Transverse colon (tissue), 4 donors: ENCODE measurements around the gene PAX5. TPM values are rescaled to one million over a fixed set of nuclear protein-coding genes. Genes with fewer than 3 reads are reported as not detected.

ENCODE experiments used
- DNase-seq: peaks from one replicate; pipeline ENCODE4 v3.0.0-alpha.2; 2019
- H3K27ac ChIP-seq, 4 donors: fragments of 200-600 bp; sonication (generic); 2 replicates each; pipeline ENCODE4 v1.5.1; 2016 to 2018; ENCODE audit warnings: inconsistent platforms in 4 of 4
- H3K27me3 ChIP-seq: fragments of 200-600 bp; sonication (generic); 2 replicates; pipeline ENCODE4 v1.5.1; 2017; ENCODE audit warnings: inconsistent platforms
- H3K36me3 ChIP-seq, 4 donors: fragments of 200-600 bp; sonication (generic); 2 replicates each; pipeline ENCODE4 v1.5.1; 2017 to 2019; ENCODE audit warnings: inconsistent platforms in 4 of 4
- H3K4me1 ChIP-seq, 4 donors: fragments of 200-600 bp; sonication (generic); 2 replicates each; pipeline ENCODE4 v1.5.1; 2017 to 2020; ENCODE audit warnings: inconsistent platforms in 4 of 4
- H3K4me3 ChIP-seq, 4 donors: fragments of 200-600 bp; sonication (generic); 1 replicate in 1 of 4; 2 replicates in 3 of 4; pipeline versions ENCODE4 v1.5.1 to v1.6.1; 2017 to 2019; ENCODE audit warnings: inconsistent platforms in 4 of 4
- H3K9me3 ChIP-seq, 2 donors: fragments of 200-600 bp; sonication (generic); 2 replicates each; pipeline ENCODE4 v1.5.1; 2017 to 2019; ENCODE audit warnings: inconsistent platforms in 2 of 2
- EP300 ChIP-seq: sonication (generic); formaldehyde crosslinking; IDR thresholded peaks from one replicate; pipeline ENCODE4 v1.6.1; 2017; ENCODE audit warnings: antibody characterized with exemption, low read depth
- POLR2A ChIP-seq: fragments of 450-650 bp; IDR thresholded peaks from one replicate; pipeline ENCODE4 v1.6.1; 2016; ENCODE audit warnings: antibody characterized with exemption, mild to moderate bottlenecking, moderate library complexity
- POLR2AphosphoS5 ChIP-seq, 3 donors: sonication (generic); formaldehyde crosslinking; IDR thresholded peaks; one replicate each; pipeline ENCODE4 v1.6.1; 2016; ENCODE audit warnings: antibody characterized with exemption in 3 of 3
- WGBS, 2 donors: methylation state at CpG; one replicate each; pipeline ENCODE4 v1.1.5; 2018; ENCODE audit warnings: low coverage in 1 of 2; 5-methylcytosine and 5-hydroxymethylcytosine counted together
- in situ Hi-C, 4 donors: fragments of 200-750 bp; cut with MboI; loops; one replicate each; pipeline versions ENCODE4 v1.15.0 to v1.15.1; 2017; ENCODE audit warnings: low sequenced_read_pairs in 3 of 4, low pct_ligation_motif_present in 1 of 4, low pct_unique_long_range_greater_than_20kb in 1 of 4
- intact Hi-C: fragments of 100-400 bp; cut with DNase I; formaldehyde crosslinking; loops from one replicate; pipeline ENCODE4 v1.15.1; 2023; ENCODE audit warnings: low total_unique reads
- total RNA-seq, 4 donors: library from RNA; depleted of rRNA; stranded (reverse); fragments of >200 nt; gene quantifications; one replicate each; pipeline ENCODE4 v1.1.0, GENCODE V29; 2016
- TF ChIP-seq, protein P1 (sequence below), 5 experiments: fragments of 200-600 bp in 3 of 5; fragments of 450-650 bp in 2 of 5; sonication (generic) in 3 of 5; IDR thresholded peaks; 1 replicate in 2 of 5; 2 replicates in 3 of 5; pipeline ENCODE4 v1.5.1; 2016 to 2017; ENCODE audit warnings: antibody characterized with exemption in 5 of 5, inconsistent platforms in 3 of 5, mild to moderate bottlenecking in 2 of 5, moderate library complexity in 1 of 5

PAX5 gene
- total RNA-seq, 4 donors from 2014 or later: 2.4 to 3.7 TPM; not detected in 2

DNA sequence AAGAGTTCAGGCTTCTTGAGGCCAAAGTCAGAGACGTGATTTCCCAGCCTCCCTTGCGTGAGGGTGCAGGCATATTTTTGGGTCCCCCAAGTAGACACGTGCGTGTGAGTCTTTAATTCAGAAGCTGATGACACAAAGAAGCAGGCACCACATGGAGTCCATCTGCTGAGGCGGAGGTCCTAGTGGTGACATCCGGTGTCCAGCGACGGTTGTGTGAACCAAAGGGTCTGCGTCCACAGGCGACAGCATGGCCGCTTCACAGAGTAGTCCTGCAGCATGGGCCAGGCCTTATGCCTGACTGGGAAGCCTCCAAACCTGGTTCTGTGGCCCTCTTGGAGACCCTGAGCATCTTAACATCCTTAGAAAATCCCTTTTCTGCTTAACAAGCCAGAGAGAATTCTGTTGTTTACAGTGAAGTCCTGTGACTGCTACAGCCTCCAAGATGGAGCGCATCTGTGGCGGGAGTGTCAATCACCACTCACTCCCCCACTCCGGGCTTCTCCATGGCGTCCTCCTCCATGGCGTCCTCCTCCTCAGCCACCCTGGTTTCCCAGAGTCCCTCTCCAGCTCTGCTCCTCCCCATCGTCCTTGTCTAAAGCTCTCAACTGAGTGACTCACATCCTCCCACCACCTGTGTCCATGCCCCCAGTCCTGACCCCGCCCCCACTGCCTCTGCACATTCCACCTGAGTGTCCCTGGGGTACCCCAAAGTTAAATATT is 133.8 kb downstream of the PAX5 start:
- Histone ChIP-seq H3K4me3 (no peak overlapping the region), H3K36me3 (no peaks in the 10 kb centered on the region), H3K27me3 (peaks cover 5% of the 10 kb centered on the region), H3K9me3 (no peaks in the 10 kb centered on the region), H3K4me1 (no peaks in the 10 kb centered on the region), H3K27ac (no peak overlapping the region)
- in situ Hi-C loops: no loop called here
- no peak for DNase-seq
- TF ChIP-seq POLR2AphosphoS5 (IDR thresholded peaks at IDR 0.05): no peak
- TF ChIP-seq EP300: no peak
- TF ChIP-seq, protein P1, sequence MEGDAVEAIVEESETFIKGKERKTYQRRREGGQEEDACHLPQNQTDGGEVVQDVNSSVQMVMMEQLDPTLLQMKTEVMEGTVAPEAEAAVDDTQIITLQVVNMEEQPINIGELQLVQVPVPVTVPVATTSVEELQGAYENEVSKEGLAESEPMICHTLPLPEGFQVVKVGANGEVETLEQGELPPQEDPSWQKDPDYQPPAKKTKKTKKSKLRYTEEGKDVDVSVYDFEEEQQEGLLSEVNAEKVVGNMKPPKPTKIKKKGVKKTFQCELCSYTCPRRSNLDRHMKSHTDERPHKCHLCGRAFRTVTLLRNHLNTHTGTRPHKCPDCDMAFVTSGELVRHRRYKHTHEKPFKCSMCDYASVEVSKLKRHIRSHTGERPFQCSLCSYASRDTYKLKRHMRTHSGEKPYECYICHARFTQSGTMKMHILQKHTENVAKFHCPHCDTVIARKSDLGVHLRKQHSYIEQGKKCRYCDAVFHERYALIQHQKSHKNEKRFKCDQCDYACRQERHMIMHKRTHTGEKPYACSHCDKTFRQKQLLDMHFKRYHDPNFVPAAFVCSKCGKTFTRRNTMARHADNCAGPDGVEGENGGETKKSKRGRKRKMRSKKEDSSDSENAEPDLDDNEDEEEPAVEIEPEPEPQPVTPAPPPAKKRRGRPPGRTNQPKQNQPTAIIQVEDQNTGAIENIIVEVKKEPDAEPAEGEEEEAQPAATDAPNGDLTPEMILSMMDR (IDR thresholded peaks at IDR 0.05): no peak
- no peak for TF ChIP-seq POLR2A
- intact Hi-C loops: no loop called here
- 82 to 83% methylated on average over 6 to 18 of the region's 18 CpGs for WGBS, 2 donors

DNA sequence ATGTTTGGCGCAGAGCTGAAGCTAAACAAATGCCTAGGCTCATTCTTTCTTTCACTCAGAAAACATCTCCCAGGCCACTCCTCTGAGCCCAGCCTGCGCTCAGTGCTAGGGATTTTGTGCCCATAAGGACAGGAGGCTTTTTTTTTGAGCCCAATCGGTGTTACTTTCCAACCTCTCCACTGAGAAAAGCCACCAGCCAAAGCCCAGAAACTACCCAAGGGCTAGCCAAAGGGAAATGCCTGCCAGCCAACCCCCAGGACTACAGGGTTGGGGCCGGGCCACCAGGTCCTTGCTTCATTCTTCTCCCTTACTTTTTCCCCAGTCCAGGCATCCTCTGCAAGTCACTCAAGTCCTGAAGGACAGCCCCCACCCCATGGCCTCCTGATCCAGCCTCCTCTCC is 134.7 kb downstream of the PAX5 start:
- WGBS, 2 donors: 93% methylated on average over 4 of the region's 4 CpGs; no CpG with 5 or more reads in 1 of the 2 donors
- H3K4me3 ChIP-seq: no peak overlapping the region

DNA sequence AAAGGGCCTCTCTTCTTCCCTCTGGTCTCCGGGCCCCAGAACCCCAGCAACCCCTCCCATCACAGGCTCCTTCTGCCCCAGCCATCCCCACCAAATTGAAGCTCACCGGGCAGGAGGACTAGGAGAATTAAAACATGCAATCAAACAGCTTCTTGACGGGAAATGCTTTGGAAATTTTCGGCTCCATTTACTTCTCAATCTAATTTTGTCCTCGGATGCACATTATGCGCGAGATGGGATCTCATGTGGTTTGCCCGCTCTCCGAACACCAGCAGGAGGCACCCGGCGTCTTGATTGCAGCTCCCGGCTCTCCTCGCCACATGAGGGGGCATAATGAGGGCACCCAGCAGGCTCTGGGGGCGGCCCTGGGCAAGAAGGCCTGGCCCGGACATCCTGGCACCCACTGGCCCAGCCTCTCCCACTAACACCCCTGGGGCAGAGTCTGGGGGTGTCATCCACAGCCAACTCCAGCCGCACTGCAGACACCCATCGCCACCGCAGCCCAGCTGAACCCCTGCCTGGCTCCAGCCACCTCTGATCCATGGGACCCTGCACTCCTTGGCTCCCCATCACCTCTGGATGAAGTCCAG is 135.5 kb downstream of the PAX5 start:
- peaks cover 5% of the 10 kb centered on the region for H3K27me3 ChIP-seq
- DNase-seq: no peak
- in situ Hi-C loops: no loop called here
- no peaks in the 10 kb centered on the region for H3K9me3 ChIP-seq
- H3K36me3 ChIP-seq: no peaks in the 10 kb centered on the region
- 75 to 87% methylated on average over 3 to 18 of the region's 18 CpGs for WGBS, 2 donors
- H3K27ac ChIP-seq: no peak overlapping the region
- H3K4me1 ChIP-seq: no peaks in the 10 kb centered on the region
- H3K4me3 ChIP-seq: no peak overlapping the region
- TF ChIP-seq EP300 (no peak), POLR2A (no peak), POLR2AphosphoS5 (IDR thresholded peaks at IDR 0.05) (no peak)
- TF ChIP-seq, protein P1 (IDR thresholded peaks at IDR 0.05): no peak
- intact Hi-C loops: no loop called here

More for the DNA sequence above, 134.7 kb downstream of the PAX5 start:
- Histone ChIP-seq H3K4me1 (no peaks in the 10 kb centered on the region), H3K36me3 (no peaks in the 10 kb centered on the region), H3K9me3 (no peaks in the 10 kb centered on the region), H3K27ac (no peak overlapping the region), H3K27me3 (peaks cover 5% of the 10 kb centered on the region)
- TF ChIP-seq EP300 (no peak), POLR2A (no peak), POLR2AphosphoS5 (IDR thresholded peaks at IDR 0.05) (no peak)
- TF ChIP-seq, protein P1 (IDR thresholded peaks at IDR 0.05): no peak
- in situ Hi-C loops (no loop called here), intact Hi-C loops (no loop called here)
- DNase-seq: no peak

DNA sequence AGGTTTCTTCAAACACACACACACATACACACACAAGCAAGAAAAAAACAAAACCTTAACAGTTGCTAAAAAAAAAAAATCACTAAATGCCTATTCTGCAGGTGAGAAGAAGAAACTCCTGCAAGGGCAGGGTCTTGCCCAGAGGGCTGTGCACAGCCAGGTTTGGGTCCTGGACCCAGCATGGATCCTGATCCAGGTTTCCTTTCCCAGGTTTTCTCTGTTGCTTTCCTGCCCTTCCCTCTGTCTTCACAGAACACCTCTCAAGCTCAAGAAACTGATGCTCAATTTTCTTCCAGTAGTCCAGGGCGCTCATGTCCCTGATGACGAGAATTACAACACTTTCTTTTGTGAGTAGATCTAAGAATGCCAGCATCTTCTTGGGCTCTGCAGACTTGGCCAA is 136.6 kb downstream of the PAX5 start:
- no peak for TF ChIP-seq POLR2A
- TF ChIP-seq POLR2AphosphoS5 (IDR thresholded peaks at IDR 0.05): no peak
- in situ Hi-C loops (no loop called here), intact Hi-C loops (no loop called here)
- Histone ChIP-seq H3K4me3 (no peak overlapping the region), H3K27me3 (peaks cover 5% of the 10 kb centered on the region), H3K9me3 (no peaks in the 10 kb centered on the region), H3K27ac (no peak overlapping the region), H3K4me1 (no peaks in the 10 kb centered on the region), H3K36me3 (no peaks in the 10 kb centered on the region)
- 14 to 59% methylated on average over 2 of the region's 2 CpGs for WGBS, 2 donors
- no peak for DNase-seq
